ENCODE measurements around the gene PRSS56. TPM values are rescaled to one million over a fixed set of nuclear protein-coding genes. Genes with fewer than 3 reads are reported as not detected.

Gene PRSS56
- total and polyA plus RNA-seq, 2 of the 8 experiments (the other 6 are each of a cell fraction or from before 2014, with no cell fraction given) = 0.03 TPM; not detected in 1

- no peak for TF ChIP-seq RAD21 (IDR thresholded peaks at IDR 0.05 in 1 of 2, conservative IDR thresholded peaks at IDR 0.05 in 1 of 2; ENCODE audit: low read depth in 2 of 2, low read length in 2 of 2)
- no peak for TF ChIP-seq FOSL1 (IDR thresholded peaks at IDR 0.05; ENCODE audit: insufficient read depth, low read depth, low read length)
Observed at GRCh38 chr2:232488721-232489300, 31.4 kb upstream of the PRSS56 start (continued).

All from H1 (cell line).